Loucy (cell line): ENCODE measurements around the gene TCTN2.

Experiments
- H2AFZ ChIP-seq: fragments of 200-600 bp; sonication (generic); 2 replicates; pipeline ENCODE4 v1.6.0; 2016; ENCODE audit warnings: antibody characterized with exemption, mild to moderate bottlenecking, low read length, moderate library complexity
- H3F3A ChIP-seq: fragments of 200-600 bp; 2 replicates; pipeline ENCODE4 v1.6.0; 2016; ENCODE audit warnings: antibody characterized with exemption, low read depth, mild to moderate bottlenecking
- H3K27me3 ChIP-seq: fragments of 200-600 bp; sonication (generic); 2 replicates; pipeline ENCODE4 v1.6.1; 2014; ENCODE audit warnings: low read length, mild to moderate bottlenecking; ENCODE audit not compliant: insufficient read depth, poor library complexity, severe bottlenecking
- H3K36me3 ChIP-seq: fragments of 200-600 bp; sonication (generic); 2 replicates; pipeline ENCODE4 v1.6.1; 2016; ENCODE audit warnings: low read length; ENCODE audit not compliant: insufficient read depth
- H3K4me1 ChIP-seq: fragments of 200-600 bp; sonication (generic); 2 replicates; pipeline ENCODE4 v1.5.1; 2014; ENCODE audit warnings: low read length, mild to moderate bottlenecking; ENCODE audit not compliant: insufficient read depth, poor library complexity, severe bottlenecking
- H3K4me2 ChIP-seq: fragments of 200-600 bp; sonication (generic); 2 replicates; pipeline ENCODE4 v1.6.0; 2014; ENCODE audit warnings: antibody characterized with exemption, low read length, low read depth, mild to moderate bottlenecking; ENCODE audit not compliant: poor library complexity, severe bottlenecking
- H3K4me3 ChIP-seq: fragments of 200-600 bp; sonication (generic); 2 replicates; pipeline ENCODE4 v1.5.1; 2014; ENCODE audit warnings: low read length, mild to moderate bottlenecking, mixed read lengths; ENCODE audit not compliant: poor library complexity, severe bottlenecking
- H3K79me2 ChIP-seq: fragments of 200-600 bp; sonication (generic); 2 replicates; pipeline ENCODE4 v1.6.1; 2014; ENCODE audit warnings: low read length; ENCODE audit not compliant: insufficient read depth
- H3K9ac ChIP-seq: fragments of 200-600 bp; sonication (generic); 2 replicates; pipeline ENCODE4 v1.6.0; 2014; ENCODE audit warnings: mild to moderate bottlenecking, low read depth, low read length, moderate library complexity; ENCODE audit not compliant: poor library complexity, severe bottlenecking
- H3K9me2 ChIP-seq: fragments of 200-600 bp; sonication (generic); replicated peaks from 2 replicates; pipeline ENCODE4 v1.6.1; 2016; ENCODE audit warnings: low read depth, low read length, mixed read lengths
- H3K9me3 ChIP-seq: fragments of 200-600 bp; sonication (generic); 2 replicates; pipeline ENCODE4 v1.6.1; 2014; ENCODE audit warnings: mild to moderate bottlenecking, antibody characterized with exemption, low read length, low read depth; ENCODE audit not compliant: insufficient read depth
- H4K20me1 ChIP-seq: fragments of 200-600 bp; sonication (generic); 2 replicates; pipeline ENCODE4 v1.6.0; 2014; ENCODE audit warnings: antibody characterized with exemption, low read length, mild to moderate bottlenecking; ENCODE audit not compliant: insufficient read depth, poor library complexity, severe bottlenecking
- EZH2phosphoT487 ChIP-seq: fragments of 200-600 bp; IDR thresholded peaks from 2 replicates; pipeline ENCODE4 v1.6.1; 2018; ENCODE audit warnings: antibody characterized with exemption, mild to moderate bottlenecking, moderate library complexity, borderline replicate concordance
- TF ChIP-seq, protein P1 (sequence below): fragments of 200-600 bp; sonication (generic); conservative IDR thresholded peaks from 2 replicates; pipeline ENCODE4 v1.5.1; 2014; ENCODE audit warnings: mild to moderate bottlenecking, antibody characterized with exemption, low read length

The TCTN2 gene

DNA sequence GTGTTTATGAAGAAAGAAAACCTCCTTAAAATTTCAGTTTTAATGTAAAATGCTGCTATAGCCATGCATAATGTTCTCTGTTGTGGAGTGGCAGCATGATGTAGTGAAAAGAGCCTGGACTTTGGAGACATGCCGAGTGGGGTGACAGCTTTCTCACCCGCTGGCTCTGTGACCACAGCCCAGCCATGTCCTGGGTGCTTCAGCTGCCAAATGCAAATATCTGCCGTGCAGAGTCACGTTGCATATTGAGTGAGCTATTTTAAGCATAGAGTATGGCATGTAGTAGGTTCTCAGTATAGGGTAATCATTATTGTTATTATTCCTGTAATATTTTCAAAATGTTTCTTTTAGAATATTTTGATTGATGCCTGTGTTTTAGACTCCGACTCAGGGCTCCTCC lies 15.5 kb upstream of the TCTN2 start:
- Histone ChIP-seq H3K4me2 (no peak overlapping the region), H3K36me3 (peaks cover 28% of the 10 kb centered on the region; the same call in 1 of the 2 replicates), H3K79me2 (no peaks in the 10 kb centered on the region), H3K9me2 (no peaks in the 10 kb centered on the region), H4K20me1 (no peaks in the 10 kb centered on the region), H3K27me3 (no peaks in the 10 kb centered on the region), H3K4me3 (no peak overlapping the region), H3K9ac (no peak overlapping the region), H2AFZ (no peak overlapping the region), H3F3A (no peaks in the 10 kb centered on the region), H3K9me3 (no peaks in the 10 kb centered on the region), H3K4me1 (no peaks in the 10 kb centered on the region)
- no peak for TF ChIP-seq EZH2phosphoT487
- TF ChIP-seq, protein P1, sequence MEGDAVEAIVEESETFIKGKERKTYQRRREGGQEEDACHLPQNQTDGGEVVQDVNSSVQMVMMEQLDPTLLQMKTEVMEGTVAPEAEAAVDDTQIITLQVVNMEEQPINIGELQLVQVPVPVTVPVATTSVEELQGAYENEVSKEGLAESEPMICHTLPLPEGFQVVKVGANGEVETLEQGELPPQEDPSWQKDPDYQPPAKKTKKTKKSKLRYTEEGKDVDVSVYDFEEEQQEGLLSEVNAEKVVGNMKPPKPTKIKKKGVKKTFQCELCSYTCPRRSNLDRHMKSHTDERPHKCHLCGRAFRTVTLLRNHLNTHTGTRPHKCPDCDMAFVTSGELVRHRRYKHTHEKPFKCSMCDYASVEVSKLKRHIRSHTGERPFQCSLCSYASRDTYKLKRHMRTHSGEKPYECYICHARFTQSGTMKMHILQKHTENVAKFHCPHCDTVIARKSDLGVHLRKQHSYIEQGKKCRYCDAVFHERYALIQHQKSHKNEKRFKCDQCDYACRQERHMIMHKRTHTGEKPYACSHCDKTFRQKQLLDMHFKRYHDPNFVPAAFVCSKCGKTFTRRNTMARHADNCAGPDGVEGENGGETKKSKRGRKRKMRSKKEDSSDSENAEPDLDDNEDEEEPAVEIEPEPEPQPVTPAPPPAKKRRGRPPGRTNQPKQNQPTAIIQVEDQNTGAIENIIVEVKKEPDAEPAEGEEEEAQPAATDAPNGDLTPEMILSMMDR, result no peak

DNA sequence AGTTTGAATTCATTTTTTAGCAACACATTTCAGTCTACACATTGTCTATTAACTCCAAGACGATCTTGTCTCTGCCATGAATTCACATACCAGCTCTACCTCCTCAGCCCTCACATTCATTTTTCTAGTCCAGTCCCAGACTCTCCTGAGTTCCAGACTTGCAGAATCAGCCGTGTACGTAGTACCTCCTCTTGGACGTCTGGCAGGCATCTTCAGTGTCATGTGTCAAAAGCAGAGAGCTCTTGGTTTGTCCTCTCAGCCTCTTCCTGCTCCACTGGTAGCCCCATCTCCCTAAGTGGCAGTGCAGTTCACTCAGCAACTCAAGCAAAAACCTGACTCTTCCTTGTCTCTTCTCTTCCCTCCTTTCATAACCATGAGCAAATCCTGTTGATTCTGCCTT lies 14.5 kb upstream of the TCTN2 start:
- Histone ChIP-seq H4K20me1 (no peaks in the 10 kb centered on the region), H3K79me2 (no peaks in the 10 kb centered on the region), H3K4me1 (no peaks in the 10 kb centered on the region), H2AFZ (no peak overlapping the region), H3K9me3 (no peaks in the 10 kb centered on the region), H3K4me3 (no peak overlapping the region), H3K9ac (no peak overlapping the region), H3K4me2 (no peak overlapping the region), H3K9me2 (no peaks in the 10 kb centered on the region), H3K36me3 (peaks cover 28% of the 10 kb centered on the region; the same call in 1 of the 2 replicates), H3F3A (no peaks in the 10 kb centered on the region), H3K27me3 (no peaks in the 10 kb centered on the region)
- TF ChIP-seq EZH2phosphoT487, result no peak
- TF ChIP-seq, protein P1, result no peak

DNA sequence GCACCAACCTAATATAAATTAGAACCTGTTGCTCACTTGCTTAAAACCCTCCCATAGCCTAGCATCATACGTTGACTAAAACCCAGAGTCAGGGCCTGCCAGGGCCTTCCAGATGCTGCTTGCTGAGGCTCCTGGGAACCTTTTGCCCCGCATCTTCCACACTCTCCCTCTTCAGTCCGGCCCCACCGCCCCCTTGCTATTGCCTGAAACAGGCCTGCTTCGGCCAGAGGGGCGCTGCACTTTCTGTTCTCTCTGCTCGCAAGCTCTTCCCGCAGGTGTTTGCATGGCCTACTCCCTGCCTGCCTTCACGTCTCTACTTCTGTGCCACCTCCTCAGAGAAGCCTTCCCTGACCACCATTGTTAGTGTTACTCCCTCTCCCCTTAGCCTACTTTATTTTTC lies 13.7 kb upstream of the TCTN2 start:
- Histone ChIP-seq H2AFZ (no peak overlapping the region), H3K4me3 (no peak overlapping the region), H3K9me3 (no peaks in the 10 kb centered on the region), H3K27me3 (no peaks in the 10 kb centered on the region), H3F3A (no peaks in the 10 kb centered on the region), H3K9ac (no peak overlapping the region), H3K79me2 (no peaks in the 10 kb centered on the region), H3K4me2 (no peak overlapping the region), H3K9me2 (no peaks in the 10 kb centered on the region), H4K20me1 (no peaks in the 10 kb centered on the region), H3K36me3 (peaks cover 23% of the 10 kb centered on the region; the same call in 1 of the 2 replicates), H3K4me1 (no peaks in the 10 kb centered on the region)
- TF ChIP-seq EZH2phosphoT487, result no peak
- TF ChIP-seq, protein P1, result no peak
